Ovary (tissue), 3 donors: Measurements from ENCODE around the gene ARMC6.

Experiments
- CTCF ChIP-seq, 3 donors: fragments of 450-650 bp in 2 of 3; fragments of 200-600 bp in 1 of 3; IDR thresholded peaks; one replicate each; pipeline versions ENCODE4 v1.5.1 to v1.8.0; 2016 to 2022; ENCODE audit warnings: antibody characterized with exemption in 3 of 3, mild to moderate bottlenecking in 1 of 3
- EP300 ChIP-seq: sonication (generic); formaldehyde crosslinking; IDR thresholded peaks from one replicate; pipeline ENCODE4 v1.6.1; 2017; ENCODE audit warnings: antibody characterized with exemption
- POLR2A ChIP-seq: fragments of 450-650 bp; IDR thresholded peaks from one replicate; pipeline ENCODE4 v1.6.1; 2017; ENCODE audit warnings: antibody characterized with exemption, mild to moderate bottlenecking, moderate library complexity
- donor health status: DM: no; HTN: no; CAD: no.

- no peak for TF ChIP-seq CTCF (IDR thresholded peaks at IDR 0.05)
- no peak for TF ChIP-seq EP300
- TF ChIP-seq POLR2A, result no peak
These were observed 9.4 kb downstream of the ARMC6 start for GRCh38 chr19:19042732-19043280.
